ENCODE data around the gene PSME2. TPM values are rescaled to one million over a fixed set of nuclear protein-coding genes. Genes with fewer than 3 reads are reported as not detected.

The PSME2 gene
- 100 to 1,000 TPM; 159 to 175 (median 166) TPM for polyA plus RNA-seq (ENCODE audit: insufficient read depth in 1 of 5, insufficient read length in 5 of 5, low replicate concordance in 1 of 5)
- long read RNA-seq, donor 1, transcript PSME2-201 (11 exons, 1,404 nt): major isoform, 63 of 96 reads
- long read RNA-seq, donor 1, partial matches to known transcripts: 27 of 96 reads
- long read RNA-seq, donor 1, other reads (novel, unspliced or antisense): 0 of 96 reads
- long read RNA-seq, donor 2, transcript PSME2-201 (11 exons, 1,404 nt): major isoform, 50 of 55 reads
- long read RNA-seq, donor 2, partial matches to known transcripts: 0 of 55 reads
- long read RNA-seq, donor 2, other reads (novel, unspliced or antisense): 0 of 55 reads
- long read RNA-seq, donor 3, transcript PSME2-201 (11 exons, 1,404 nt): major isoform, 51 of 116 reads
- long read RNA-seq, donor 3, transcript PSME2-205 (2 exons, 496 nt): minor isoform, 8 of 116 reads
- long read RNA-seq, donor 3, transcript PSME2-203 (11 exons, 1,502 nt): minor isoform, 5 of 116 reads
- long read RNA-seq, donor 3, partial matches to known transcripts: 51 of 116 reads
- long read RNA-seq, donor 3, other reads (novel, unspliced or antisense): 0 of 116 reads
- long read RNA-seq, donor 4, transcript PSME2-201 (11 exons, 1,404 nt): major isoform, 23 of 31 reads
- long read RNA-seq, donor 4, partial matches to known transcripts: 5 of 31 reads
- long read RNA-seq, donor 4, other reads (novel, unspliced or antisense): 0 of 31 reads
- long read RNA-seq, donor 5, transcript PSME2-205 (2 exons, 496 nt): minor isoform, 8 of 173 reads
- long read RNA-seq, donor 5, transcript PSME2-201 (11 exons, 1,404 nt): major isoform, 64 of 173 reads
- long read RNA-seq, donor 5, partial matches to known transcripts: 96 of 173 reads
- long read RNA-seq, donor 5, other reads (novel, unspliced or antisense): 0 of 173 reads
- long read RNA-seq, donor 6, transcript PSME2-201 (11 exons, 1,404 nt): major isoform, 61 of 126 reads
- long read RNA-seq, donor 6, partial matches to known transcripts: 55 of 126 reads
- long read RNA-seq, donor 6, other reads (novel, unspliced or antisense): 0 of 126 reads
- long read RNA-seq, donor 7, transcript PSME2-201 (11 exons, 1,404 nt): major isoform, 77 of 164 reads
- long read RNA-seq, donor 7, partial matches to known transcripts: 73 of 164 reads
- long read RNA-seq, donor 7, other reads (novel, unspliced or antisense): 5 of 164 reads
- long read RNA-seq, donor 8, transcript PSME2-201 (11 exons, 1,404 nt): major isoform, 21 of 24 reads
- long read RNA-seq, donor 8, partial matches to known transcripts: 0 of 24 reads
- long read RNA-seq, donor 8, other reads (novel, unspliced or antisense): 0 of 24 reads

- DNase-seq: peak; percentile 94 to 95
Measured at GRCh38 chr14:24146453-24146977, at the start of gene PSME2. Gene PSME2, minus strand, starts transcription at chr14:24146610. Its CDS starts 29 bp downstream, at chr14:24146581.

- DNase-seq: peak; percentile 91 to 92
Measured at GRCh38 chr14:24195186-24196070, 49.0 kb upstream of the PSME2 start, which contains the start of gene TM9SF1. Gene TM9SF1, minus strand, starts transcription at chr14:24195441. Its CDS starts 422 bp downstream, at chr14:24195019.

- DNase-seq: no peak
Measured at GRCh38 chr14:24194873-24195185, 48.4 kb upstream of the PSME2 start.

GRCh38 chr14:24194186-24194872, 47.9 kb upstream of the PSME2 start:
- no peak for DNase-seq

GRCh38 chr14:24192933-24193332, 46.5 kb upstream of the PSME2 start:
- DNase-seq: no peak

GRCh38 chr14:24190416-24190815, 44.0 kb upstream of the PSME2 start:
- no peak for DNase-seq

GRCh38 chr14:24189460-24189859, 43.0 kb upstream of the PSME2 start:
- DNase-seq: no peak

- DNase-seq: no peak
Measured at GRCh38 chr14:24189059-24189375, 42.6 kb upstream of the PSME2 start.

- peak; percentile 95 for DNase-seq
Measured at GRCh38 chr14:24188251-24189058, 42.0 kb upstream of the PSME2 start, which contains the start of gene IPO4. Gene IPO4, minus strand, starts transcription at chr14:24188816. Its CDS starts 29 bp downstream, at chr14:24188787.

- DNase-seq: no peak
Measured at GRCh38 chr14:24187539-24187915, 41.1 kb upstream of the PSME2 start.

- DNase-seq: no peak
Measured at GRCh38 chr14:24186831-24187538, 40.6 kb upstream of the PSME2 start.

GRCh38 chr14:24185741-24186140, 39.3 kb upstream of the PSME2 start:
- DNase-seq: no peak

GRCh38 chr14:24185026-24185425, 38.6 kb upstream of the PSME2 start:
- no peak for DNase-seq

GRCh38 chr14:24184104-24184970, 37.9 kb upstream of the PSME2 start:
- DNase-seq: no peak

GRCh38 chr14:24183014-24183481, 36.6 kb upstream of the PSME2 start:
- no peak for DNase-seq

- no peak for DNase-seq
Measured at GRCh38 chr14:24182110-24182882, 35.9 kb upstream of the PSME2 start.

Data from right lung (tissue), 10 donors.